ENCODE results near the gene GALNT2. TPM values are rescaled to one million over a fixed set of nuclear protein-coding genes. Genes with fewer than 3 reads are reported as not detected.

GALNT2 gene
- total RNA-seq, 1 experiment from 2014 or later, result 114 TPM

DNA sequence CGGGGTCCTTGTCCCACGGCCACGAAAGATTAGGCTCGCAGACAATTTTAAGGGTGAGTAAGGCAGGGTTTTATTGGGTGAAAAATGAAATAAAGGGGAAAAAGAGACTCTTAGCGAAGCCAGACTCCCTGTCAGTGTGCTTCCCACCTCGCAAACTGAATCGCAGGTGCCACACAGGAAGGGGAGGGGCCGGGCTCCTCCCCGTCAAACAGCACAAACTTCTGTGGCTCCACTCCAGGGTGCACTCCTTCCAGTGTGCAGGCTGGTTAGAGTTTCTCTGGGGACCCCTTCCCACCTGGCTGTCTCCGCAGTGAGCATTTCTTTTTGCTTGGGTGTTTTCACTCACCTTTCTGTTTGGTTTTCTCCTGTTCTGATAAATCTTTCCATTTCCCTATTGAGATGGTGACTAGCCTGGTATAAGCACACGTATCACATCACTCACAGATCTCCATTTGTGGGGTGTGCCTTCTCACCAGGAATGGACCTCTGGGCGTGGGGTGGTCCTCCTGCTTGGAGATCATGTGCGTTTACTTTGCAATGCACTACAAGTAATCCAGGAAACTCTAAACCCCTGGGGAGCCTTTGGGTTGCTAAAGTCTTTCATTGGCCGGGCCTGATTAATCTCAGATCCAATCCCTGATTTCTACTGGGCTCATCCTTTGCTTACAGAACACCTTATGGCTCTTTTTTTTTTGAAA, 37.6 kb upstream of the GALNT2 start:
- H3K4me3 Mint-ChIP-seq (ENCODE audit: unreplicated experiment), result no peak overlapping the region
- CTCF ChIA-PET, result interaction anchor here (0.6 kb wide), 1 partner anchor 804 kb away, joined by 3 read pairs; no protein-coding TSS in a partner anchor
- no peak overlapping the region for H3K27ac Mint-ChIP-seq (ENCODE audit: low read depth, unreplicated experiment)
- no peaks in the 10 kb centered on the region for H3K27me3 Mint-ChIP-seq (ENCODE audit: insufficient read depth, unreplicated experiment)
- no peaks in the 10 kb centered on the region for H3K36me3 Mint-ChIP-seq (ENCODE audit: insufficient read depth, unreplicated experiment)
- BruUV-seq (replicated peaks), result no TSS peak
- no peak for DNase-seq (ENCODE audit: unreplicated experiment)
- TF ChIP-seq, protein P1, sequence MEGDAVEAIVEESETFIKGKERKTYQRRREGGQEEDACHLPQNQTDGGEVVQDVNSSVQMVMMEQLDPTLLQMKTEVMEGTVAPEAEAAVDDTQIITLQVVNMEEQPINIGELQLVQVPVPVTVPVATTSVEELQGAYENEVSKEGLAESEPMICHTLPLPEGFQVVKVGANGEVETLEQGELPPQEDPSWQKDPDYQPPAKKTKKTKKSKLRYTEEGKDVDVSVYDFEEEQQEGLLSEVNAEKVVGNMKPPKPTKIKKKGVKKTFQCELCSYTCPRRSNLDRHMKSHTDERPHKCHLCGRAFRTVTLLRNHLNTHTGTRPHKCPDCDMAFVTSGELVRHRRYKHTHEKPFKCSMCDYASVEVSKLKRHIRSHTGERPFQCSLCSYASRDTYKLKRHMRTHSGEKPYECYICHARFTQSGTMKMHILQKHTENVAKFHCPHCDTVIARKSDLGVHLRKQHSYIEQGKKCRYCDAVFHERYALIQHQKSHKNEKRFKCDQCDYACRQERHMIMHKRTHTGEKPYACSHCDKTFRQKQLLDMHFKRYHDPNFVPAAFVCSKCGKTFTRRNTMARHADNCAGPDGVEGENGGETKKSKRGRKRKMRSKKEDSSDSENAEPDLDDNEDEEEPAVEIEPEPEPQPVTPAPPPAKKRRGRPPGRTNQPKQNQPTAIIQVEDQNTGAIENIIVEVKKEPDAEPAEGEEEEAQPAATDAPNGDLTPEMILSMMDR (IDR thresholded peaks at IDR 0.05; ENCODE audit: unreplicated experiment), result no peak
- POLR2A ChIA-PET, result interaction anchor here (1.5 kb wide), 1 partner anchor 37 kb away, joined by 3 read pairs; no protein-coding TSS in a partner anchor
- H3K4me1 Mint-ChIP-seq (ENCODE audit: insufficient read depth, unreplicated experiment), result no peaks in the 10 kb centered on the region
- intact Hi-C loops (cut with micrococcal nuclease), result no loop called here
- H3K9me3 Mint-ChIP-seq (ENCODE audit: unreplicated experiment), result peaks cover 10% of the 10 kb centered on the region

GRCh38 chr1:230030122-230030821, 36.8 kb upstream of the GALNT2 start:
- no peak overlapping the region for H3K27ac Mint-ChIP-seq (ENCODE audit: low read depth, unreplicated experiment)
- no TSS peak for BruUV-seq (replicated peaks)
- peaks cover 8% of the 10 kb centered on the region for H3K9me3 Mint-ChIP-seq (ENCODE audit: unreplicated experiment)
- ChIA-PET CTCF (interaction anchor here (0.6 to 1.5 kb wide), 3 partner anchors 227 to 369 kb away, joined by 3 to 4 read pairs (median 3); no protein-coding TSS in a partner anchor), POLR2A (interaction anchor here (0.6 to 1.5 kb wide), 4 partner anchors 18 to 355 kb away, joined by 3 to 5 read pairs (median 3); no protein-coding TSS in a partner anchor)
- intact Hi-C loops (cut with micrococcal nuclease), result no loop called here
- no peaks in the 10 kb centered on the region for H3K36me3 Mint-ChIP-seq (ENCODE audit: insufficient read depth, unreplicated experiment)
- H3K4me3 Mint-ChIP-seq (ENCODE audit: unreplicated experiment), result no peak overlapping the region
- DNase-seq (ENCODE audit: unreplicated experiment), result no peak
- no peaks in the 10 kb centered on the region for H3K4me1 Mint-ChIP-seq (ENCODE audit: insufficient read depth, unreplicated experiment)
- H3K27me3 Mint-ChIP-seq (ENCODE audit: insufficient read depth, unreplicated experiment), result no peaks in the 10 kb centered on the region
- TF ChIP-seq, protein P1 (IDR thresholded peaks at IDR 0.05; ENCODE audit: unreplicated experiment), result no peak

- intact Hi-C loops (cut with micrococcal nuclease), result no loop called here
- DNase-seq (ENCODE audit: unreplicated experiment), result peak; percentile 41
- no TSS peak for BruUV-seq (replicated peaks)
- H3K4me3 Mint-ChIP-seq (ENCODE audit: unreplicated experiment), result no peak overlapping the region
- no peaks in the 10 kb centered on the region for H3K36me3 Mint-ChIP-seq (ENCODE audit: insufficient read depth, unreplicated experiment)
- no peaks in the 10 kb centered on the region for H3K4me1 Mint-ChIP-seq (ENCODE audit: insufficient read depth, unreplicated experiment)
- H3K27ac Mint-ChIP-seq (ENCODE audit: low read depth, unreplicated experiment), result no peak overlapping the region
- H3K9me3 Mint-ChIP-seq (ENCODE audit: unreplicated experiment), result no peaks in the 10 kb centered on the region
- ChIA-PET CTCF (interaction anchor here (0.6 to 1.5 kb wide), 3 partner anchors 235 to 370 kb away, joined by 3 to 7 read pairs (median 3); no protein-coding TSS in a partner anchor), POLR2A (interaction anchor here (0.6 to 1.5 kb wide), 4 partner anchors 19 to 201 kb away, joined by 3 read pairs; no protein-coding TSS in a partner anchor)
- H3K27me3 Mint-ChIP-seq (ENCODE audit: insufficient read depth, unreplicated experiment), result no peaks in the 10 kb centered on the region
- TF ChIP-seq, protein P1 (IDR thresholded peaks at IDR 0.05; ENCODE audit: unreplicated experiment), result no peak
Observed at GRCh38 chr1:230031131-230031530, 35.9 kb upstream of the GALNT2 start.
